GM21529 (cell line): ENCODE measurements around the gene DENND4C.
"Not testable (repeated sequence)": the region's sequence is repeated elsewhere in the genome, so short reads cannot be mapped to it uniquely, and the experiment has no call there.

ENCODE experiments used
- ATAC-seq: cut with Tn5 transposase; IDR thresholded peaks from one replicate; pipeline ENCODE4 v1.9.1; 2021; ENCODE audit not compliant: unreplicated experiment

DENND4C gene

GRCh38 chr9:19265602-19266001, 35.1 kb downstream of the DENND4C start:
- not testable (repeated sequence) for ATAC-seq

GRCh38 chr9:19266778-19267384, 36.4 kb downstream of the DENND4C start:
- ATAC-seq = not testable (repeated sequence)

DNA sequence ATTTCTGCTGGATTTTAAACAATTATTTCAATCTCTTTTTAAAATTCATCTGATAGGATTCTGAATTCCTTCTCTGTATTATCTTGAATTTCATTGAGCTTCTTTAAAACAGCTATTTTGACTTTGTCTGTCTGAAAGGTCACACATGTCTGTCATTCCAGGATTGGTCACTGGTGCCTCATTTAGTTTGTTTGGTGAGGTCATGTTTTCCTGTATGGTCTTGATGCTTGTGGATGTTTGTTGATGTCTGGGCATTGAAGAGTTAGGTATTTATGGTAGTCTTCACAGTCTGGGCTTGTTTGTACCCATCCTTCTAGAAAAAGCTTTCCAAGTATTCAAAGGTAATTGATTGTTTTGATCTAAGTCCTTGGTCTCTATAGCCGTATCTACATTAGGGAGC, 39.1 kb downstream of the DENND4C start:
- ATAC-seq = no peak

GRCh38 chr9:19270421-19270949, 40.0 kb downstream of the DENND4C start:
- ATAC-seq = no peak

- no peak for ATAC-seq
Measured at GRCh38 chr9:19271081-19271480, 40.6 kb downstream of the DENND4C start.

- no peak for ATAC-seq
Measured at GRCh38 chr9:19281801-19282200, 51.3 kb downstream of the DENND4C start.

DNA sequence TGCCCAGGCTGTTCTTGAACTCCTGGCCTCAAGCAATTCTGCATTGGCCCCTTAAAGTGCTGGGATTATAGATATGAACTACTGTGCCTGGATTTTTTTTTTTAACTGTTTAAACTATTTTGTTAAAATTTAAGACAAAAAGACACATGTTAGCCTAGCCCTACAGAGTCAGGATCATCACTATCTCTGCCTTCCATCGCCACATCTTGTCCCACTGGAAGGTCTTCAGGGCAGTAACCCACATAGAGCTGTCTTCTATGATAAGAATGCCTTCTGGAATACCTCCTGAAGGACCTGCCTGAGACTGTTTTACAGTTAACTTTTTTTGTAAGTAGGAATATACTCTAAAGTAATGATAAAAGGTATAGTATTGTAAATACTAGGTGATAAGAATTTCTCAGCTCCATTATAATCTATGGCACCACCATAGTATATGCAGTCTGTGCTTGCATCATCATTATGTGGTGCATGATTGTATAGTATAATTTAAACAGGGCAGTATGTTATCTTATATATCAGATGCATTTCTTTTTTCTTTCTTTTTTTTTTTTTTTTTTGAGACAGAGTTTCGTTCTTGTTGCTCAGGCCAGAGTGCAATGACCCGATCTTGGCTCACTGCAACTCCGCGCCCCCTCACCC, 52.7 kb downstream of the DENND4C start:
- ATAC-seq = no peak

DNA sequence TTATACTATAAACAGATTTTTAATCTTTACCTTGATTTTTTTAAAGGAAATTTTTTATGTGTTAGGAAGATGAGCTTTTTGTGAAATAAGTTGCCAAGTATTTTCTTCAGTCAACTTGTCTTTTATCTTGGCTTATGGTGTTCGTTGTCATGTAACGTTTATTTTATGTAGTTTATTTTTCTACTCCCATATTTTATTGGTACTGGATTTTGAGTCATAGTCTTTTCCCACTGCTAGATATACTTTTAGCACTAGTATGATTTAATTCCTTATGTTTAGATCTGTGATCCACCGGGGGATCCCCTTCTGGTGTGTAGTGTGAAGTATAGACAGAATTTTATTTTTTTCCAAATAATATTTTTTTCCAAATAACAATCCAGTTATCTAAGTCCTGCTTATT, 54.2 kb downstream of the DENND4C start:
- no peak for ATAC-seq

DNA sequence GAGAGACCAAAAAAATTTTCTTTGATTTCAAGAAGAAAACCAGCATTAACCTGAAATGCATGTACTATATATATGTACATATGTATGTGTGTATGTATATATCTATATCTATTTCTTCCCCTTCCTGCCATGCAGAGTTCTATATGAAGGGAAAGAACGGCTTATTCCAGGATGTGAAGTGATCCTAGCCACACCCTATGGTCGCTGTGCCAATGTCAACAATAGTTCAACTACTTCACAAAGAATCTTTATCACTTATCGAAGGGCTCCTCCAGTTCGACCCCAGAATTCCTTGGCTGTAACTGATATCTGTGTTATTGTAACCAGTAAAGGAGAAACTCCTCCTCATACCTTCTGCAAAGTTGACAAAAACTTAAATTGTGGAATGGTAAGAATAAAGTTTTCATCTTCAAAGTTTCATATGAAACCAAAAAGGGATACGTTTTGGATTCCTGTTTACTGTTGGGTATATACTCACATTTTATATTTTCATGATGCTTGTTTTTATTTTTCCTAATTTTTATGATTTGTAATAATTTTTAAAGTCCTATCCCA, 56.2 kb downstream of the DENND4C start:
- ATAC-seq = no peak

GRCh38 chr9:19288081-19288480, 57.6 kb downstream of the DENND4C start:
- no peak for ATAC-seq

GRCh38 chr9:19290103-19290502, 59.6 kb downstream of the DENND4C start:
- ATAC-seq = no peak

- no peak for ATAC-seq
Measured at GRCh38 chr9:19294219-19294618, 63.7 kb downstream of the DENND4C start.

- no peak for ATAC-seq
Measured at GRCh38 chr9:19298436-19299000, 68.0 kb downstream of the DENND4C start.

DNA sequence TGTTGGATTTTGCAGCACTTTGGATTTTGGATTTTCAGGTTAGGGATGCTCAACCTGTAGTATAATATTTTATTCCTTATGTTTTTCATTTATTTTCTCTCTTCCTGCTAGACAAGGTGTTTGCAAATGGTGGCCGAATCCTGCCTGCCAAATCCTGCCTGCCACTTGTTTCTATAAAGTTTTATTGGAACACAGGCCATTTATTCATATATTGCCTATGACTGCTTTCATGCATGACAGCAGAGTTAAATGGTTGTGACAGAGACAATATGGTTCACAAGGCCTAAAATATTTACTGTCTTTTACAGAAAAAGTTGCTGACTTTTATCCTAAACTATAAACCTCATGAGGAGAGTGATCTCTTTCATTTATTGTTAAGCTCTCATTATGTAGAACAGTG, 72.7 kb downstream of the DENND4C start:
- no peak for ATAC-seq

DNA sequence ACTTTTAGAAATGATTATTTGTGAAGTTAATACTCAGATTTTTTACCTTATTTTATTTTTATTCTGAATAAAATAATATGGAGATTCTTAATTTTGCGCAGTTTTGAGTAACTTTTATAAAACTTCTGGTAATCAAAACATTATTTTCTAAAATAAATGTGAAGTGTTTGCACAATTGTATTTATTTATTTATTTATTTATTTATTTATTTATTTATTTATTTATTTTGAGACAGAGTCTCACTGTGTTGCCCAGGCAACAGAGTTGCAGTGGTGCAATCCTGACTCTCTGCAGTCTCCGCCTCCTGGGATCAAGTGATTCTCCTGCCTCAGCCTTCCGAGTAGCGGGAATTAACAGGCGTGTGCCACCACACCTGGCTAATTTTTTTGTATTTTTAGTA, 76.1 kb downstream of the DENND4C start:
- ATAC-seq = no peak

GRCh38 chr9:19310246-19310645, 79.8 kb downstream of the DENND4C start:
- no peak for ATAC-seq

- no peak for ATAC-seq
Measured at GRCh38 chr9:19313573-19313972, 83.1 kb downstream of the DENND4C start.

GRCh38 chr9:19320495-19320894, 90.0 kb downstream of the DENND4C start:
- no peak for ATAC-seq

DNA sequence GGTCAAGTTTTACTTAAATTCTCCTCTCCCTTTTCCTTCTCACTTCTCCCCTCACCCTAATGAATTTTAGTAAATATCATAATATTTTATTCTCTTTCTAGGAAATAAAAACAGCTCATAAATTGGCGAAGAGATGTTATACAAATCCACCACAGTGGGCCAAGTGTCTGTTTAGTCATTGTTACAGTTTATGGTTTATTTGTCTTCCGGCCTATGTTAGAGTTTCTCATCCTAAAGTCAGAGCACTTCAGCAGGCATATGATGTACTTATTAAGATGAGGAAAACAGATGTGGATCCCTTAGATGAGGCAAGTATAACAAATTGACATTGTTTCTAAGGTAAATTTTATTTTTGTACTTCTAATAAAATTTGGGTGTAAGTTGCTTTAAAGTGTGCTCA, 101.4 kb downstream of the DENND4C start:
- ATAC-seq = no peak

DNA sequence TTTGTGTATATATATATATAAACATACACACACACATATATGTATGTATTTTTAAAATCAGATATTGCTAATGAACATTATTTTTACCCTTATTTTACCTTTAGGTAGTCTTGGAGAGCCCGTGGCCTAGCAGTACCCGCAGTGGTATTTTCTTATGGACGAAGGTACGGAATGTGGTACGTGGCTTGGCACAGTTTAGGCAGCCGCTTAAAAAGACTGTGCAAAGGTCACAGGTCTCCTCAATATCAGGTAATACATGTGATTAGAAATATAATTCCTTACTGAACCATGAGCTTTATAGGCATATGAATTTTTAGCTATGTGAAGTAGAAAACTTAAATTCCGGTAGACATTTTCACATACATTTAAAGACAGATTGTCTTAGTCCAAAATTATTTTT, 105.7 kb downstream of the DENND4C start:
- ATAC-seq = no peak

DNA sequence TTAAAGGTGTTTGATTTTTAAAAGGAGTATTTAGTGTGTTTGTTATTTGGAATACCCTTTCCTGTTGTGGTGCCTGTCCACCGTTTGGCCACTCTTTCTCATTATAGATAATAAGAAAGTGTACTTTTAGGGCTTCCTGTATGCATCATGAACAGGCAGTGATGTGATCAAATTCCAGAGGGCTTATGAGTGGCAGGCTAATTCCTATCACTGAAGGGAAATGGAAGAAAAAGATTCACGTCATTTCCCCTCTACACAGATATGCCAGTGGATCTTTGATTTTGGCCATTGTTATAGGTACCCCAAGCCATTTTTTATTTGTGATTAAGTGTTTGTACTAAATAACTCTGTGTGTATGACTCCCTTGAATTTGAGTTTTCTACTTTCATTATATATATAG, 112.5 kb downstream of the DENND4C start:
- no peak for ATAC-seq

DNA sequence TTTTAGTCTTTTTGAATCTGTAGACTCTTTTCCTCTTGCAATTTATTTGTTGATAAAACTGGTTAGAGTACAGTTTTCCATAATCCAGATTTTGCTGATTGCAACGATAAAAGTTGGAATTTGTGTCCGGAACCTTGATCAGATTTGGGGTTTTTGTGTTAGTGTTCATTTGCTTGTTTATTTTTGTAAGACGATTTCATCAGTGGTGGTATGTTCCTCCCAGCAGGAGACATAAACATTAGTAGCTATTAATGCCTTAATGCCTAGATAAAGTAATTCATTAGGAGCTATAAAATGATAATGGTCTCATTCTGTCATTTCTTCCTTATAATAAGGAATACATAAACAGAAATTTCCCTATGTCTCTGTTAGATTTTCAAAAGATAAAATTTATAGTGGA, 128.2 kb downstream of the DENND4C start:
- ATAC-seq = no peak
